ENCODE data around the gene C11orf71.

GRCh38 chr11:114377612-114378267 is 22.6 kb downstream of the C11orf71 start:
- TF ChIP-seq POLR2A (IDR thresholded peaks at IDR 0.05), result no peak
- no peak for TF ChIP-seq CTCF (IDR thresholded peaks at IDR 0.05)
